ENCODE measurements around the gene PRR19.

The PRR19 gene

GRCh38 chr19:42271861-42272534 is 29.9 kb upstream of the PRR19 start (continued):
- no peak for TF ChIP-seq TSHZ2 (CRISPR knock-in tag; IDR thresholded peaks at IDR 0.05)

GRCh38 chr19:42272535-42272897 is 29.4 kb upstream of the PRR19 start:
- no peak for ATAC-seq

GRCh38 chr19:42272989-42273406 is 28.9 kb upstream of the PRR19 start:
- TF ChIP-seq ZFP3 (CRISPR knock-in tag; IDR thresholded peaks at IDR 0.05) (no peak), ZC3H10 (CRISPR knock-in tag; IDR thresholded peaks at IDR 0.05) (no peak), ARNTL (CRISPR knock-in tag; IDR thresholded peaks at IDR 0.05; ENCODE audit: borderline replicate concordance, low read depth) (no peak), SNAI2 (CRISPR knock-in tag; IDR thresholded peaks at IDR 0.05) (no peak), ISL1 (CRISPR knock-in tag; IDR thresholded peaks at IDR 0.05) (no peak), TCF4 (CRISPR knock-in tag; IDR thresholded peaks at IDR 0.05; ENCODE audit: borderline replicate concordance) (no peak)
- ATAC-seq: no peak

More at GRCh38 chr19:42272535-42272897, 29.4 kb upstream of the PRR19 start:
- TF ChIP-seq ZC3H10 (CRISPR knock-in tag; IDR thresholded peaks at IDR 0.05): no peak
- no peak for TF ChIP-seq GLIS3 (CRISPR knock-in tag; IDR thresholded peaks at IDR 0.05)
- no peak for TF ChIP-seq ZFP3 (CRISPR knock-in tag; IDR thresholded peaks at IDR 0.05)
- TF ChIP-seq TCF4 (CRISPR knock-in tag; IDR thresholded peaks at IDR 0.05; ENCODE audit: borderline replicate concordance): no peak
- no peak for TF ChIP-seq ISL1 (CRISPR knock-in tag; IDR thresholded peaks at IDR 0.05)
- TF ChIP-seq RARB (CRISPR knock-in tag; IDR thresholded peaks at IDR 0.05): no peak
- no peak for TF ChIP-seq PPARA (CRISPR knock-in tag; IDR thresholded peaks at IDR 0.05; ENCODE audit: borderline replicate concordance)
- no peak for TF ChIP-seq CSRNP3 (CRISPR knock-in tag; IDR thresholded peaks at IDR 0.05)
- no peak for TF ChIP-seq TOX (CRISPR knock-in tag; IDR thresholded peaks at IDR 0.05; ENCODE audit: borderline replicate concordance)
- no peak for TF ChIP-seq ZNF70 (CRISPR knock-in tag; IDR thresholded peaks at IDR 0.05)
- TF ChIP-seq SNAI2 (CRISPR knock-in tag; IDR thresholded peaks at IDR 0.05): no peak

GRCh38 chr19:42273407-42274064 is 28.4 kb upstream of the PRR19 start:
- ATAC-seq: no peak
- TF ChIP-seq RARB (CRISPR knock-in tag; IDR thresholded peaks at IDR 0.05): no peak
- TF ChIP-seq OSR1 (CRISPR knock-in tag; IDR thresholded peaks at IDR 0.05): no peak
- TF ChIP-seq ZFP30 (CRISPR knock-in tag; IDR thresholded peaks at IDR 0.05): no peak
- TF ChIP-seq PATZ1 (CRISPR knock-in tag; IDR thresholded peaks at IDR 0.05; ENCODE audit: borderline replicate concordance): no peak
- TF ChIP-seq ISL1 (CRISPR knock-in tag; IDR thresholded peaks at IDR 0.05): no peak
- no peak for TF ChIP-seq ZNF8 (CRISPR knock-in tag; IDR thresholded peaks at IDR 0.05)
- TF ChIP-seq CREB5 (CRISPR knock-in tag; IDR thresholded peaks at IDR 0.05; ENCODE audit: low read depth): no peak
- TF ChIP-seq ZC3H10 (CRISPR knock-in tag; IDR thresholded peaks at IDR 0.05): no peak
- no peak for TF ChIP-seq CSRNP3 (CRISPR knock-in tag; IDR thresholded peaks at IDR 0.05)
- TF ChIP-seq BACH2 (CRISPR knock-in tag; IDR thresholded peaks at IDR 0.05; ENCODE audit: borderline replicate concordance): no peak
- no peak for TF ChIP-seq PPARA (CRISPR knock-in tag; IDR thresholded peaks at IDR 0.05; ENCODE audit: borderline replicate concordance)
- TF ChIP-seq ESRRG (CRISPR knock-in tag; IDR thresholded peaks at IDR 0.05): no peak
- no peak for TF ChIP-seq TSHZ2 (CRISPR knock-in tag; IDR thresholded peaks at IDR 0.05)
- no peak for TF ChIP-seq GLIS3 (CRISPR knock-in tag; IDR thresholded peaks at IDR 0.05)
- no peak for TF ChIP-seq SNAI2 (CRISPR knock-in tag; IDR thresholded peaks at IDR 0.05)
- TF ChIP-seq ZNF70 (CRISPR knock-in tag; IDR thresholded peaks at IDR 0.05): no peak
- no peak for TF ChIP-seq ZFP3 (CRISPR knock-in tag; IDR thresholded peaks at IDR 0.05)

Measured in SK-N-SH treated with all-trans-retinoic acid at 6 μM for 48 hours (cell line).